Measurements from ENCODE around the gene MYADML2.
"Not testable (repeated sequence)": the region's sequence is repeated elsewhere in the genome, so short reads cannot be mapped to it uniquely, and the experiment has no call there.

MYADML2 gene

GRCh38 chr17:81947189-81947588, at the start of gene MYADML2:
Gene MYADML2, minus strand, starts transcription at chr17:81947233. Its CDS starts 5,492 bp downstream, at chr17:81941741.
- DNase-seq: no peak

- DNase-seq: no peak
Observed at GRCh38 chr17:81996232-81996756, 49.3 kb upstream of the MYADML2 start.

- no peak for DNase-seq
Observed at GRCh38 chr17:81995463-81996231, 48.6 kb upstream of the MYADML2 start.

GRCh38 chr17:81994593-81995462, 47.8 kb upstream of the MYADML2 start:
- DNase-seq: no peak

- no peak for DNase-seq
Observed at GRCh38 chr17:81993729-81994592, 46.9 kb upstream of the MYADML2 start.

- DNase-seq: no peak
Observed at GRCh38 chr17:81992306-81993102, 45.5 kb upstream of the MYADML2 start.

- DNase-seq: peak; percentile 41
Observed at GRCh38 chr17:81991684-81992305, 44.8 kb upstream of the MYADML2 start.

GRCh38 chr17:81990836-81991683, 44.0 kb upstream of the MYADML2 start:
- no peak for DNase-seq

- no peak for DNase-seq
Observed at GRCh38 chr17:81987161-81987770, 40.2 kb upstream of the MYADML2 start.

- no peak for DNase-seq
Observed at GRCh38 chr17:81986606-81987005, 39.6 kb upstream of the MYADML2 start.

GRCh38 chr17:81984773-81985410, 37.9 kb upstream of the MYADML2 start:
- no peak for DNase-seq

- no peak for DNase-seq
Observed at GRCh38 chr17:81983639-81984373, 36.8 kb upstream of the MYADML2 start.

- no peak for DNase-seq
Observed at GRCh38 chr17:81983011-81983638, 36.1 kb upstream of the MYADML2 start.

GRCh38 chr17:81981511-81981910, 34.5 kb upstream of the MYADML2 start:
- not testable (repeated sequence) for DNase-seq

GRCh38 chr17:81980707-81981343, 33.8 kb upstream of the MYADML2 start:
- DNase-seq: no peak

GRCh38 chr17:81980122-81980521, 33.1 kb upstream of the MYADML2 start:
- DNase-seq: no peak

- no peak for DNase-seq
Observed at GRCh38 chr17:81978524-81979298, 31.7 kb upstream of the MYADML2 start.
